GM04503 (cell line): Measurements from ENCODE around the gene SOX6.

ENCODE experiments used
- DNase-seq: peaks from one replicate; pipeline ENCODE4 v3.0.0-alpha.2; 2012; ENCODE audit warnings: low read depth

SOX6 gene

DNA sequence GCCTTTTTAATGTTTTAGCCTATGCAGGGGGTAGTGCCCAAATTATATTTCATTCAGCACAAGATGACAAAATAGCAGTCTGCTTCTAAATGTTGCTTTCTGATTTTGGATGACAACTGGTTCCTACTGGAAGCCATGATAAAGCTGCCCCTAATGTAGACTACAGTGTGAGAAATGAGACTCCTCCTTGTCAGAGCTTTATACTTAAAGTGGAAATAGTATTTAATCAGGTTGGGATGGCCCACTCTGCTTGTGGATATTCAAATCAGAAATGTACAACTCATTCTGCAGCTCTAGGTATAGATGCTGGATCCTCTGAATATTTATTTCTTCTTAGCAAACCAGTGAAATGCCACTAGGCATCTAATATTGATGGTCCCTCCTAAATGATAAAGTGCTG is 171.3 kb downstream of the SOX6 start:
- no peak for DNase-seq

DNA sequence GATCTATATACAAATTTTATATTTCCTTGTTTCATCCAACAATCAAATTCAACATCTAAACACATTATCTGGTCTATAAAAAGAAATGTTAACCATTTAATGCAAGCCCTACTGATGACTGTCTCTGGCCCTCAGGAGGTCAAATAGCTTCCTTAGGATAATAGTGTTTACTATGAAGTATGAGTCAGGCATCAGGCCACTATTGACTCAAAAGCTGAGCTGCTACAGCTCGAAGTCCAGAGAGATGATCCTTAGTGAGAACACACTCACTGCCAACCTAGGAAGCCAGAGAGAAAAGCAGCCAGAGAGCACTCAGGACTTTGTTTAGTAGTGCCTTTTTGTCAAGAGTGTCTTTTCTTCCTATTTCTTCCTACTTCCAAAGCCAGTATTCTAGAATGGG is 171.8 kb downstream of the SOX6 start:
- no peak for DNase-seq

DNA sequence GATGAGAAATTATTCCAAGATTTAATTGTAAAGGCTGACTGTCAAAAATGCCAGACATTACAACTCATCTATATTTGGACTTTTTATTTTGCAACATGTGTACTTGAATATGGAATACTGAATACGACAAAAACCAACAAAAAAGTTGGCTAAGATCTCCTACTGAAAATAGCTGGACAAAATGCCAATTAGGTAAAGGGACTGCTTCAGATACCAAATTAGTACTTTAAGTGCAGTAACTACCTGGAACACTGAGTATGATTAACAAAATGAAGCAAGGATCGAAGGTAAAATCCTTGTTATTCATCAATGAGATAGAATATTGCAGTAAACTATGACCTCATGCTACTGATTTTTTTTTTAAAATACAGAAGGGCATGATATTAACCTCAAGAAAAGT is 173.8 kb downstream of the SOX6 start:
- no peak for DNase-seq

DNA sequence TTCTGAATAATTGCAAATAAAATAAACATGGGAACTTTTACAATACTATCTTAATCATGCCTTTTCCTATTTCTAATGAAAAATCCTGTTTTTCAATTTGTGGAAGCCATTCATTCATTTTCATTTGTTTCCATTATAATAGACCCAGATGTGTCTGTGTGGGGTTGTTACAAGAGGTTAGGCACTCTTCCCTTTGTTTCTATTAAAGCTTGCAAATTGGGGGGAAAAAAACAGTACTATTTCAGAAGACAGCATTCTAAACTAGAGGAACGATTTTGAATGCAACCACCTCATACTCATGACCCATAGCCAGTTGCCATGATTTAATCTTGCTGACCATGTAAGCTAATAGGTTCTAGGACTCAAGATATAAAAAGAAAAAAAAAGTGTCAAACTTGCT is 175.5 kb downstream of the SOX6 start:
- no peak for DNase-seq

DNA sequence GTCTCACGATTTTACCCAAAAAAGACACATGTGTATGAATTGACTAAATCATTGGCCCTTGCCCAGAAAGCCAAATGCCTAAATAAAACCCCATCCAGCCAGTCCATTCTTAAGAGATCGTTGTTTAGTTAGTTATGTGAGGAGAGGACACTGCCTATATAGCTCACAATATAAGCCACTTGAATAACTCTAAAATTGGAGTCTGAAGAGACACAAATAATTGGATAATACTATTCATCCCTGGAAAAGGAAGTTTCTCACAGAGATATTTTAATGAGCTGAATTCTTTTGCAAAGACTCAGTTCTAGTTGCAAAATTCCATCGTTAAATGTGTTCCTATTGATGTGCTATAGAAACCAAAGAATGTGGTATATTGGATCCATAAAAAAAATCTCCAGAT is 176.7 kb downstream of the SOX6 start:
- no peak for DNase-seq

DNA sequence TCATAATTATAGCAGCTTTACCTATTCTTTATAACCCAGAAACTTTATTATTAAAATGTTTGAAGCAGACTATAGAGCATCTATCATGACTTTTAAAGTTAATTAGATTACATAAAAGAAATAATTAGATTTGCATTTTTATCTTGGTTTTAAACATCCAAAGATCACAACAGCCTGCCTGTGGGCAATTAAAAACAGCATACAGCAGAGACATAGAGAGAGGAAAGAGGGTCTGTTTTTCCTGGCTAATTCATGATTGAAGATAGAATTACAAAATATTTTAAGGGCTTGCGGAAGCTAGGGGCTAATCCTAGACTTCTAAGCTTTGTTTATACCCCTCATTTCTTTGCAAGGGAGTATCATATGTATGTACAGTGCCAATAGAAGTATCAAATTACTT is 178.1 kb downstream of the SOX6 start:
- DNase-seq = no peak

DNA sequence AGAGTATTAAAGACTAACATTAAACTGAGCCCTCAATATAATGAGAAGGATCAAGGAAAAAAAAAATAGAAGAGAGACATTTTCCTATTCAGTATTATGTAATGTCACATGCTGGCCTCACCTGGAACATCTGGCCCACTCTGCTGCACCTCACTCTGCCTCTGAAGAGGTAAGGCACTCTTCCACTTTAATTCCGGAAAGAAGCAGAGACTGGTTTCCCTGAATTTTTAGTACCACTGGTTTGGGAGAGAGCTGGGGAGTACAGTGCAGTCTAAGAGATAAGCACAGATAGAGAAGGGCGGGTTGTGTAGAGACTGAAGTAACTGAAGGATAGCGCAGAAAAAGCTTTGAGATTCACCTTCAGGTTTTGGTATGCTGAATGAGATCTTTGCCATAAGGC is 178.7 kb downstream of the SOX6 start:
- DNase-seq = no peak

DNA sequence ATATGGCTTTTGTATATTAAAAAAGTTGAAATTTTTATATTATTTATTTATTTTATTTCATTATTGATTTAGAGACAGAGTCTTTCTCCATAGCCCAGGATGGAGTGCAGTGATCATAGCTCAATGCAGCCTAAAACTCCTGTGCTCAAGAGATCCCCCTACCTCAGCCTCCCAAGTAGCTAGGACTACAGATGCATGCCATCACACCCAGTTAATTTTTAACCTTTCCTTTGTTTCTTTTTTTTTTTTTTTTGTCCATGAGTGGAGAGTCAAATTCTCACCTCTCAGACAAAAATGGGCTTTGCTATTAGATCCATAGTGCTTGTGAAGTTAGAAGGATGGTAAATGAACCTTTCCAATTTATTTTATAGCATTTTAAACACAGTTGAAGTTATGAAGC is 182.5 kb downstream of the SOX6 start:
- DNase-seq = no peak

DNA sequence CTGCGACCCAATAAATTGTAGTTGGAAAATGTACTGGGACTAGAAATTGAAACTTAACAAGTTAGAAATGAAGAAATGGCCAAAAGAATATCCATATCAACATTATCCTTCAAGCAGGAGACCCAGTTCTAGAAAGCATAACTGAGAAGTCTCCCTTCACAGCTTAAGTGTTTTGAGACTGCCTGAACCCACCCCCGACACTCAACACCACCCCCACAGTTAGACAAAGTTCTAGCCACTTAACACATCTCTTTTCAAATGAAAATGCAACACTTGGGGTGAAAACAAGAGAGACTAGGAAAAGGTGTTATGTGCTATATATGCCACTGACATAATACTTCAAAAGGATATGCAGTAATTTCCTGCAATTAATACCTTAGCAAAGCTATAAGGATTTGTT is 184.5 kb downstream of the SOX6 start:
- DNase-seq = no peak

DNA sequence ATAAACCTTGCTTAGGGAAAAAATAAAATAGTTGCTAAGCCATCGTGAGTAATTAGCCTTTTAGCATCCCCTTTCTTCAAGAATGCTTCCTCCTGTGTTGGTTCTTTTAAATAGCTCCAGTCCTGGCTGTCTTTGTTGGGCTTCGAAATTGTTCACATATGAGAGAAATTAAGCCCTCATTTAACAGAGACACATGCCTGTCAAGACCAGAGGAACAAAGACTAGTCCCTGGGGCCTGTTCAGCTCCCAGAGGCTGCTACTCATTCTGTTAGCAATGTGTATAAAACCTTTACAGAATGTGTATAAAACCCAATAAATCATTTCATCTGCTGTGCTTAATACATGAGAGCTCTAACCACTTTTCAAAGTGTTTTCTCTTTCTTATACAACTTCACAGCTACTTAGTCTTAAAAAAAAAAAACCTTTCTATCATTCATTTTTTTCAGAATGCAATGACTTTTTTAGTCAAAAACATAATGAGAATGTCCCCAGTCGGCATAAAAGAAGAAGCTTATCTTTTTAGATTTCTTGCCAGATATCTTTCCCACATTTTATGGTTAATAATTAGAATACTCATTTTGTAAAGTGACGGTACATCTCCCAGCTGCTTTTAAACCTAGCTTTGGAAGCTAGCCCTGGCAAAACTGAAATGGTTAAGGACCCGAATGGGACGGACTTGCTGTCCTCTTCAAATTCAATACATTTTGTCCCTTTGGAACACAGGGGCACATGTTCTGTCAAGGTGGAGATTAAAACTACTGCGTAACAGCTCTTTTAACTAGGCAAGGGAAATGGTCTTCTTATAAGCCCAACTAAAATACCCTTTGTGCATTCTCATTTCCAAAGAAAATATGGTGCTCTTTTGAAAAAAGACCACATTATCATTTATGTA is 186.1 kb downstream of the SOX6 start:
- peak; percentile 16 for DNase-seq

DNA sequence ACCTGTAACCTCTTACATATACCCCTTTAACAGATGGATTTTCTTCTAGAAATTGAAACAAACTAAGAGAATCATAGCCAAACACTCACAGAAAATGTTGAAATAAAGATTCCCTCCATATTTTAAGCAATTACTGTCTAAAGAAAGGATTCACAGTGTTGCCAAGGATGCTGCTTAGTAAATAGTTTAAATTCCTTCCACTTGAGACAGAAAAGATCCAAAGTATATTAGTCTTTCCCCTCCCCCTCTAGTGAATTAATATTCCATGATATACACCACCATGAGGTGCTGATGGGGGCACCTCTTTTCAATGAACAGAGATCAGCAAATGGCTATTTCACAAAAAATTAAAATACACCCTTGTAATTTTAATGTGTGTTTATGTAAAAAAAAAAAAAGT is 186.8 kb downstream of the SOX6 start:
- DNase-seq = peak; percentile 4

DNA sequence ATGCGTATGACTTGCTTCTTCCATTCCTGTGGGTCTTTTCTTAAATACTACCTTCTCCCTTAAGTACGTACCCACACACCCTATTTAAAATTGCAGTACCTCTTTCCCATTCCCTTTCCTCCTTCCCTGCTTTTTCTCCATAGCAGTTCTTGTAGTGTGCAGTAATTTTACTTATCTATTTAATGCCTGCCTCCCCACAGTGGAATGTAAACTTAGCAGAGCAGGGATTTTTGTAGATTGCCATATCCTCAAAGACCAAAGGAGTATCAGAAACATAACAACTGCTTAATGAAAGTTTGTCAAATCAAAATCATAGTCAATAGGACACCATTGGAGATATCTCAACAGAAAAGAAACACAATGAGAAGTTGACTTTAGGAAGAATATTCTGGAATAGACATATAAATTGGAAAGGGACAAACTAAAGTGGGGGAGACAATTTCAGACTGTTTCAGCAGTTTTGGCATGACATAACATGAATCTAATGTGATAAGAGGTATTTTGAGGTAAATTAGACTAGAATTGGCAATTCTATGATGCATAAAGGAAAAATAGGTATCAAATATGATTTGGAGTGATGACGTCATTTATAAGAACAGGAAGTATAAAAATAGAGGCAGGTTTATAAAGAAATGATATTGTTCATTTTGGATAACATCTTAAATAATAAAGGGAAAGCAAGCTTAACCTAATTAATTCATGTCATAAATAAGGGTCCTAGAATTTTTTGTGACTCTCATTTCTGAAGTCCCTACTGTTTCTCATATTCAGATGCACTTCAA is 188.4 kb downstream of the SOX6 start:
- DNase-seq = no peak

DNA sequence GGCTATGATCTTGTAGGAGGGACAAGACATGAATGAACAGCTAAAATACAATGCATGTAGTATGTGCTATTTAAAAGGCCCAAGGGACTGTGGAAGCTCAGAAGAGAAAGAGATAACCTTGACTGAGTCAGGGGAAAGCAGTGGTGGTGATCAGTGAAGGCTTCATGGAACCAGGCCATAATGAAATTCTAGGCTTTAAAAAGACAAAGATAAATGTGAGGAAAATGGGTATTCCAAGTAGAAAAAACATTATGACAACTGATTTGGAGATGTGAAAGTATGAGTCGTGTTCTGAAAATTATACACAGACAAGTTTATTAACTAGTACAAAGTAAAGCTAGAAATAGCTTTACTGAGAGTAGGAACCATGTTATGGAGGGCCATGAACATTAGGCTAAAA is 189.8 kb downstream of the SOX6 start:
- no peak for DNase-seq

DNA sequence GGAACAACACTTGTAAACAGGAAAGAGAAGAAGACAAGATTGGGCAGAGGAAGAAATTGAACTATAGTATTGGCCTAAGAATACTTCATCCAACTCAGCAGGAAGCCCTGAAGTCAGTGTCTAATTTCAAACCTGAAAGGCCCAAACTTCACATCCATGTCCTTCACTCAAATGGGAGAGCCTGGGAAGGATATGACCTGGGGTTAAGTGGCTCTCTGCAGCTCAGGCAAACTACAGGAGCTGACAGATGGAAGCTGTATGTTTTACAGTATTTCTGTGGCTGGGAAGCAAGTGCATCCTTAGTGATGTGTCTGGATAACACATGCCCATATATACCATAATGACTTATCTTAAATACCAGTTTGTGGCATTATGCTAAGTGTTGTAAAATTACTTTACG is 196.2 kb downstream of the SOX6 start:
- no peak for DNase-seq

DNA sequence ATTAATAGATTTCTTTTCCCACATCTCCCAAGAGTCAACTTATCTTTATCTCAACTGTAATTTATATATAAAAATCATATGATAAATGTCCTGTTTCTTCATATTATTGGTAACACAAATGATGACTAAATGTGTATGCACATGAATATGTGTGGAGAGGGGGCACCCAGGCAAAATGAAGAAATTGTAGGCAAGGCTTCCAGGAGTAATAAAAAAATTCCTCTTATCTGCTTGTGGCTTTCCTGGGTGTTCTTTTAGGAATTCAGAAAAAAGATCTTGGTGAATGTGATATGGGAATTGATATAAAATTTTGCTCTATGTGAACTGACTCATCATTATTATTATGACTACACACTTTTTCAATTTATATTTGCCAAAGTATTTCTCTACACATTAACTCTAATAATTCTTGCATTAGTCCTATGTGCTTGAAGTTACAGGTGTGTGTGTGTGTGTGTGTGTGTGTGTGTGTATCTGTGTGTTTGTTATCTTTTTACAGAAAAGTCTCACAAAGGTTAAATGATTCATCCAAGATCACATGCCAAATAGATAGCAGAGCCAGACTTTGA is 197.8 kb downstream of the SOX6 start:
- DNase-seq = no peak

DNA sequence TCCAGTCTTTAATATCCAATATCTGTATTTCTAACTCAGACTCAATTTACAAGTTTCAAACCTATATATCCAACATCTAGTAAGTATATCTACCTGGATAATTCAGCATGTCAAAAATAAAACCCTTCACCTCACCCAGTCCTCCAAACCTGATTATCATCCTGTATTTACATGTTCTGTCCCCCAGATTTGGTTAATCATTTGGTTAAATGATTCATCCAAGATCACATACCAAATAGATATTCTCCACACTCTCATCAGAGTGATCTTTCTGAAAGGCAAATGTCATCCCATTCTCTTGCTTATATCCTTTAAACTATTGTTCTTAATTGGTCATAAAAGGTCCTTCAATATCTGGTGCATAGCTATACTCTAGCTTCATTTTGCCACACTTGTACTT is 199.0 kb downstream of the SOX6 start:
- DNase-seq = no peak

DNA sequence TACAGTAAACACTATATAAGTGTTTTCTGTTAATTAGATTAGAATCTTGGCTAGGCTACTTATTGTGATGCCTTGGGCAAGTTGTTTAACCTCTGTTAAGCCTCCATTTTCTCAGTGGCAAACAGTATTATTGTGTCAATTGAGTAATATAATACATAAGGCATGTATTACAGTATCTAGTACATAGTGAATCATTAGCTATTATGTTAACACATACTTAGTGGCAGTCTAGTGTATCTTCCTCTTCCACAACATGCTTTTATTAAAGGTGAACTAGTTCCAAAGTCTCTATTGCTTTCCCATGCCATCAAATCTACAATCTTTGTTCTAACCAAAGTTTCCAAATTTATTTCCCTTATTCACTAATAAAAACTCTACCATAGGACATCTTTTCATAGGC is 200.9 kb downstream of the SOX6 start:
- DNase-seq = no peak

DNA sequence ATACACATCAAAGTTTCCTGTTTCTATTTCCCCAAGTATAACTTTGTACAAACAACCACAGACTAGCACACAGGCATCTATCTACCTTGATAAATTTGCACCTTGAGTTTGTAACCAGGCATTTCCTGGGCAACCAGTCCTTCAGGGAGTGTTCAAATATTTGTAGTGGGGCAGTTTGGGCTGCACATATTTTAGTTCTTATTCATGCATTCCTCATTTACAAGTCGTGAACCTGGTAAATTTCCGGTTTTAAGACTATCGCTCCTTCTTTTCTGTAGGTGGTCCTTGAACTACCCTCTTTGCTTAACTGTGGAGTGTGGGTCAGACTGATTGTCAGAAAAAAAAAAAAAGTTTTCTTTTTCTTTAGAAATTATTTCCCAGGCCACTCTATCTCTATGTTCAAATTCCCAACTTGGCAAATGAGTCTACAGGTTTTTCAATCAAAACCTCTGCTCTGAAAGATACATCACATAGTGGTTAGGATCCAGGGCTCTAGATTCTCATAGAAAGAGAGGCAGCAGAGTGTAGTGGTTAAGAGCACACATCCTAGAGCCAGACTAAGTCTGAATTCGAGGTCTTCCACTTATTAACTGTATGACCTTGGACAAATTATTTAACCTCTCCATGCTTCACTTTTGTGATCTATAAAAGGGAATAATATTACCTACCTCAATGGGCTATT is 201.5 kb downstream of the SOX6 start:
- no peak for DNase-seq

DNA sequence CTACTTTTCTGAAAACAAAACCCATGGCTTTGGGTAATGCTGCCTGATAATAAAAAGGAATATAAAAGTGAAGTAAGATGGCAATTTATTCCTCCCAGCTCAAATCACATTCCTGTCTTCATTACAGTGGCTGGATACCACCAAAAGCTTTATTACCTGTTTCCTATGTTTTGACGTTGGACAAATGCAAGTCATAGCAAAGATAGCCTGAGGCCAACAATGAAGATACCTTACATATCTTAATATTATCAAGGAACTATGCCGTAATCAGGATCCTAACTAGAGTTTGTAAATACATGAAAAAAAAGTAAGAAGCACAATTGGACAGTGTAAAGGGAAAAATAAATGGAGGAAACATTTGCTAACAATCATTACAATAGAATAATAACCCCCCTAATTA is 202.4 kb downstream of the SOX6 start:
- DNase-seq = no peak

DNA sequence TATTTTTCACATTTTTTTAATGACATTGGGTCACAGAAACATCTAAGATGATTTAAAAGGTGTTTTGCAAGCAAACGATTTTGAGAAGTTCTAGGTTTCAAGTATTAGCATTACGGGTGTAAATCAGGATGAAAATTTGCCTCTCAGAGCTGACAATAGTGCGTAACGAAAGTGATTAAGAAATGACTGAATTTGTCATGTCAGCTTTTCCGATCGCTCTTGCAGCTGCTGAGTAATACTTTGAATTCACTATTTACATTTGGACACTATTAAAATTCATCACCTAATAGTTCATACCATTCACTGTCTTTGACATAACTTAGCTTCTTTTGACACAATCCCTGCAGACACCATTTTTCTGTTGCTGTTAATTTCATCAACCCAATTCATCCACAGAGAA is 205.2 kb downstream of the SOX6 start:
- DNase-seq = no peak

DNA sequence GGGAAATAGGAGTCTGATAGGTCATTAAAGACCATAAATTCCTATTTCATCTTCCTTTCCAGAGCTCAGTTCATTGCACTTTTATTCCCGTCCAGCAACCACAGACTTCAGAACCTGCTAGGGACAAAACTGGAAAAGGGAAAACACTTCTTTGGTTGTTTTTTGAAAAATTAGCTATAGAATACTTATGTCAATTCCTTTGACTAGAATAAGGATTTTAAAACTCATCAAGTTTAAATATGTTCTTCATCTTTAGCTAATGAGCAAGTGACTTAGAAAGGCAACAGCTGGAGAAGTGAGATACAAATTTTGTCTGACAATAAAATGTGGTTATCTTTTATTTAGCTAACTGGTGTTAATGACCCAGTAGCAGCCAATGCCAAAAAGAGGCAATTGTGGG is 206.9 kb downstream of the SOX6 start:
- DNase-seq = no peak

DNA sequence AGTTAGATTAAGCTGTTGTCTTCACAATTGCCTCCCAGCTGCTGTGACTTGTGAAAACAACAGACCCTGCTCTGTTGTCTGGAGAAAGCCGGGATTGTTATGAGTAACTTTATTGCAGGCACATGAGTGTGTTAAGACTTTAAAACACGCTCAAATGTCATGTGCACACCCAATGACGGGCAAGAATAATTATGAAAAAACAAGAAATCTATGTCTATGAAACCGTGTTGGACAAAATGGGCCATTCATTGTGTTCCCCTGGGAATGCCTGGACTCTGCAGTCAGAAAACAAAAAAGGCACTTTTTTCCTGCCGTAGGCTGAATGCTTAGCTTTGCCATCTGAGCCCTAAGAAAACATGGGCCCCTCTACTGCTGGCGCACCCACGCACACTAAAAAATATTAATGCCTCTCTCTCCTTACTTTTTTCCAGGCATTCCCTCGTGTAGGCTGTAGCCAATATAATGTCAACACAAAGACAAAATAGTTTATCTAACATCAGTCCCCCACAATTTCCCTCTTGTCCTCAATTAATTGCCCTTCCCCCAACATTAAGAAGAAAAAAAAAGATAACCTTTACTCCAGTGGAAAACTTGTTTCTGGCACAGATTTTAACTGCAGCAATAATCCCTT is 207.9 kb downstream of the SOX6 start:
- no peak for DNase-seq
